ENCODE measurements around the gene HSPB8. TPM values are rescaled to one million over a fixed set of nuclear protein-coding genes. Genes with fewer than 3 reads are reported as not detected.
"Not testable (repeated sequence)": the region's sequence is repeated elsewhere in the genome, so short reads cannot be mapped to it uniquely, and the experiment has no call there.

HSPB8 gene
- total and polyA plus RNA-seq, 12 donors, result 4.0 to 27.8 (median 13.2) TPM

DNA sequence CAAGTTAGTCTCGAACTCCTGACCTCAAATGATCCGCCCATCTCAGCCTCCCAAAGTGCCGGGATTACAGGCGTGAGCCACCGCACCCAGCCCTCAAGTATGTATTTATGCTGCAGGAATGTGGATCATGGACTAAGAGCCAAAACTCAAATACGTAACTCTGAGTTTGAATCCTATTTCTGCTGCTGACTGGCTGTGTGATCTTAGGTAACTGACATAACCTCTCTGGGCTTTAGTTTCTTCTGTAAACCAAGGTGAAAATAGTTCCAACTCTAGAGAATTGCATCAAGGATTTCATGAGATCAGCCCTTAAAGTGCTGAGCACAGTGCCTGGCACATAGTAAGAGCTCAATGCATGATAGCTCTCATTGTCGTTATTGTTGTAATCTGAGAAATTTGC, 37.4 kb downstream of the HSPB8 start:
- TF ChIP-seq, protein P1, sequence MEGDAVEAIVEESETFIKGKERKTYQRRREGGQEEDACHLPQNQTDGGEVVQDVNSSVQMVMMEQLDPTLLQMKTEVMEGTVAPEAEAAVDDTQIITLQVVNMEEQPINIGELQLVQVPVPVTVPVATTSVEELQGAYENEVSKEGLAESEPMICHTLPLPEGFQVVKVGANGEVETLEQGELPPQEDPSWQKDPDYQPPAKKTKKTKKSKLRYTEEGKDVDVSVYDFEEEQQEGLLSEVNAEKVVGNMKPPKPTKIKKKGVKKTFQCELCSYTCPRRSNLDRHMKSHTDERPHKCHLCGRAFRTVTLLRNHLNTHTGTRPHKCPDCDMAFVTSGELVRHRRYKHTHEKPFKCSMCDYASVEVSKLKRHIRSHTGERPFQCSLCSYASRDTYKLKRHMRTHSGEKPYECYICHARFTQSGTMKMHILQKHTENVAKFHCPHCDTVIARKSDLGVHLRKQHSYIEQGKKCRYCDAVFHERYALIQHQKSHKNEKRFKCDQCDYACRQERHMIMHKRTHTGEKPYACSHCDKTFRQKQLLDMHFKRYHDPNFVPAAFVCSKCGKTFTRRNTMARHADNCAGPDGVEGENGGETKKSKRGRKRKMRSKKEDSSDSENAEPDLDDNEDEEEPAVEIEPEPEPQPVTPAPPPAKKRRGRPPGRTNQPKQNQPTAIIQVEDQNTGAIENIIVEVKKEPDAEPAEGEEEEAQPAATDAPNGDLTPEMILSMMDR (IDR thresholded peaks at IDR 0.05), result no peak
- TF ChIP-seq POLR2A (IDR thresholded peaks at IDR 0.05), result no peak
- Histone ChIP-seq H3K4me3 (no peak overlapping the region), H3K27me3 (peaks cover 3% of the 10 kb centered on the region), H3K36me3 (replicated peaks in 1 of 2) (no peaks in the 10 kb centered on the region), H3K9me3 (replicated peaks in 1 of 3) (no peaks in the 10 kb centered on the region), H3K4me1 (replicated peaks in 1 of 2) (no peaks in the 10 kb centered on the region), H3K27ac (no peak overlapping the region)
- 86 to 89% (median 87%) methylated on average over 7 of the region's 7 CpGs for WGBS, 4 donors
- intact Hi-C loops (cut with DNase I), result no loop called here
- no peak for DNase-seq

GRCh38 chr12:119218875-119219274, 40.1 kb downstream of the HSPB8 start:
- H3K27me3 ChIP-seq; DNase-seq; intact Hi-C loops (cut with DNase I); H3K9me3 ChIP-seq (replicated peaks in 1 of 3); H3K27ac ChIP-seq; H3K4me3 ChIP-seq; H3K4me1 ChIP-seq (replicated peaks in 1 of 2); H3K36me3 ChIP-seq (replicated peaks in 1 of 2): not testable (repeated sequence)
- 63 to 72% (median 70%) methylated on average over 9 of the region's 9 CpGs for WGBS, 4 donors

- no peaks in the 10 kb centered on the region for H3K36me3 ChIP-seq (replicated peaks in 1 of 2)
- no peak overlapping the region for H3K27ac ChIP-seq
- no peaks in the 10 kb centered on the region for H3K4me1 ChIP-seq (replicated peaks in 1 of 2)
- DNase-seq, result no peak
- H3K27me3 ChIP-seq, result no peaks in the 10 kb centered on the region
- no peak overlapping the region for H3K4me3 ChIP-seq
- intact Hi-C loops (cut with DNase I), result no loop called here
- H3K9me3 ChIP-seq (replicated peaks in 1 of 3), result no peaks in the 10 kb centered on the region
- TF ChIP-seq POLR2A (IDR thresholded peaks at IDR 0.05), result no peak
- TF ChIP-seq, protein P1 (IDR thresholded peaks at IDR 0.05), result no peak
- WGBS, 4 donors, result 56 to 64% (median 59%) methylated on average over 5 of the region's 5 CpGs
These were observed 43.7 kb downstream of the HSPB8 start for GRCh38 chr12:119222222-119222951.

- no peak overlapping the region for H3K27ac ChIP-seq
- TF ChIP-seq, protein P1 (IDR thresholded peaks at IDR 0.05), result no peak
- no peak for TF ChIP-seq POLR2A (IDR thresholded peaks at IDR 0.05)
- no peaks in the 10 kb centered on the region for H3K36me3 ChIP-seq (replicated peaks in 1 of 2)
- H3K9me3 ChIP-seq (replicated peaks in 1 of 3), result no peaks in the 10 kb centered on the region
- intact Hi-C loops (cut with DNase I), result no loop called here
- no peak for DNase-seq
- no peaks in the 10 kb centered on the region for H3K27me3 ChIP-seq
- 41 to 51% (median 45%) methylated on average over 4 of the region's 4 CpGs for WGBS, 4 donors
- H3K4me1 ChIP-seq (replicated peaks in 1 of 2), result no peaks in the 10 kb centered on the region
- no peak overlapping the region for H3K4me3 ChIP-seq
These were observed 46.7 kb downstream of the HSPB8 start for GRCh38 chr12:119225454-119225853.

DNA sequence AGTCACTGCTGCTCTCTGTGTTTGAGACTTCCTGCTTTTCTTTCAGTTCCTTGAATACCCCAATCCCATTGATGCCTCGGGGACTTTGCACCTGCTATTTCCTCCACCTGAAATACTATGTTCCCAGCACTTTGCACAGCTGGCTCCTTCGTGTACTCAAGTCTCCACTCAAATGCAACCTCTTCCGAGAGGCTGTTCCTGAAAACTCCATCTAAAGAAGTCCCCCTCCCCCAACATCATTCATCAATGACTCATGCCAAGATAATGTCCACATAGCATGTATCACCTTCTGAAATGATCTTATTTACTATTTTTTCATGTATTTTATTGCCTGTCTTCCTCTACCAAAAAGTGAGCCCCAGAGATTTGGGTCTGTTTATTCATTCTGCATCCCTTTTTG, 48.6 kb downstream of the HSPB8 start:
- H3K9me3 ChIP-seq (replicated peaks in 1 of 3), result no peaks in the 10 kb centered on the region
- no peak overlapping the region for H3K27ac ChIP-seq
- H3K27me3 ChIP-seq, result no peaks in the 10 kb centered on the region
- no peak for TF ChIP-seq POLR2A (IDR thresholded peaks at IDR 0.05)
- TF ChIP-seq, protein P1 (IDR thresholded peaks at IDR 0.05), result no peak
- intact Hi-C loops (cut with DNase I), result no loop called here
- 55 to 64% (median 62%) methylated on average over 3 of the region's 3 CpGs for WGBS, 4 donors
- H3K36me3 ChIP-seq (replicated peaks in 1 of 2), result no peaks in the 10 kb centered on the region
- H3K4me1 ChIP-seq (replicated peaks in 1 of 2), result no peaks in the 10 kb centered on the region
- DNase-seq, result no peak
- no peak overlapping the region for H3K4me3 ChIP-seq
